SU-DHL-6 (cell line): Measurements from ENCODE around the gene RO60.

ENCODE experiments used
- CTCF ChIP-seq: fragments of 200-600 bp; sonication (generic); IDR thresholded peaks from one replicate; pipeline ENCODE4 v1.5.1; 2017; ENCODE audit warnings: antibody characterized with exemption, mild to moderate bottlenecking, low read length, moderate library complexity; ENCODE audit not compliant: insufficient read depth, poor library complexity, severe bottlenecking
- EZH2phosphoT487 ChIP-seq: fragments of 200-600 bp; sonication (generic), shearing (Covaris generic); conservative IDR thresholded peaks from 2 replicates; pipeline ENCODE4 v1.6.1; 2018; ENCODE audit warnings: mild to moderate bottlenecking, antibody characterized with exemption, low read length, moderate library complexity, mixed read lengths

- TF ChIP-seq EZH2phosphoT487 (no peak), CTCF (no peak)
Measured at GRCh38 chr1:193060938-193061337, 1.5 kb downstream of the RO60 start.
